Esophagus squamous epithelium (tissue), 5 donors: ENCODE results near the gene HIVEP1. TPM values are rescaled to one million over a fixed set of nuclear protein-coding genes. Genes with fewer than 3 reads are reported as not detected.

ENCODE experiments used
- DNase-seq: peaks from one replicate; lab custom pipeline; 2025; lab: John Stamatoyannopoulos, UW
- H3K27ac ChIP-seq, 4 donors: fragments of 200-600 bp; sonication (generic); one replicate each; pipeline ENCODE4 v1.5.1; 2016 to 2019; ENCODE audit warnings: mild to moderate bottlenecking in 1 of 4
- H3K27me3 ChIP-seq, 4 donors: fragments of 200-600 bp; sonication (generic); 1 replicate in 3 of 4; 2 replicates in 1 of 4; pipeline versions ENCODE4 v1.5.1 to v1.6.0; 2017 to 2021; ENCODE audit warnings: antibody characterized with exemption in 1 of 4
- H3K36me3 ChIP-seq, 3 donors: fragments of 200-600 bp; sonication (generic); one replicate each; pipeline ENCODE4 v1.5.1; 2016 to 2019
- H3K4me1 ChIP-seq, 3 donors: fragments of 200-600 bp; sonication (generic); one replicate each; pipeline ENCODE4 v1.5.1; 2017 to 2019
- H3K4me3 ChIP-seq, 4 donors: fragments of 200-600 bp; sonication (generic); 1 replicate in 3 of 4; 2 replicates in 1 of 4; pipeline ENCODE4 v1.5.1; 2016 to 2019; ENCODE audit warnings: mild to moderate bottlenecking in 2 of 4, moderate library complexity in 1 of 4
- H3K9me3 ChIP-seq, 3 donors: fragments of 200-600 bp; sonication (generic); one replicate each; pipeline ENCODE4 v1.5.1; 2016 to 2019
- POLR2A ChIP-seq, 4 donors: fragments of 450-650 bp; IDR thresholded peaks; one replicate each; pipeline ENCODE4 v1.6.1; 2017; ENCODE audit warnings: antibody characterized with exemption in 4 of 4, mild to moderate bottlenecking in 4 of 4, moderate library complexity in 3 of 4
- WGBS, 2 donors: methylation state at CpG; one replicate each; pipeline ENCODE4 v1.1.5; 2018; 5-methylcytosine and 5-hydroxymethylcytosine counted together
- intact Hi-C: fragments of 100-400 bp; cut with DNase I; formaldehyde crosslinking; loops from one replicate; pipeline ENCODE4 v1.15.0; 2022
- total RNA-seq, 4 donors: library from RNA; depleted of rRNA; stranded (reverse); fragments of >200 nt; gene quantifications; one replicate each; pipeline ENCODE4 v1.1.0, GENCODE V29; 2016
- TF ChIP-seq, protein P1 (sequence below), 6 experiments: fragments of 450-650 bp in 4 of 6; fragments of 200-600 bp in 2 of 6; sonication (generic) in 2 of 6; IDR thresholded peaks; one replicate each; pipeline ENCODE4 v1.5.1; 2016 to 2019; ENCODE audit warnings: antibody characterized with exemption in 6 of 6, mild to moderate bottlenecking in 4 of 6, moderate library complexity in 4 of 6
- donor health status: DM: yes; HTN: yes; CAD: no.

HIVEP1 gene
- total RNA-seq, 4 donors from 2014 or later = 11.0 to 22.3 (median 20.7) TPM

DNA sequence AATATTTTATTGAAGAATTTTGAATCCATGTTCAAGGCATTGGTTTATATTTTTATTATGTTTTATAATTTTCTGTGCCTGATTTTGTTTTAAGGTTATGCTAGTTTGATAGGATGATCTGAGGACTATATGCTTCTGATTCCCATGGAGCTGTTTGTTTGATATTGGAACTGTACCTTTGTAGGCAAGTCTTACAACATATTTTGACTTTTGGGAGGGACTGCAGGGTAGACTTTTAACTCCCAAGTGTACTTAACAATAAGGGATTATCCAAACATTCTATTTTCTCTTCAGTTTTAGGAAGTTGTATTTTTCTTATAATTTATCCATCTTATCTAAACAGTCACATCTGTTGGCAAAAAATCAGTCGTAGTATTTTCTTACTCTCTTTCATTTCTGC, 82.6 kb downstream of the HIVEP1 start:
- WGBS, 2 donors = 68 to 74% methylated on average over 1 of the region's 1 CpG
- Histone ChIP-seq H3K27ac (no peak overlapping the region), H3K4me3 (no peak overlapping the region), H3K9me3 (no peaks in the 10 kb centered on the region), H3K27me3 (no peaks in the 10 kb centered on the region), H3K36me3 (no peaks in the 10 kb centered on the region), H3K4me1 (no peaks in the 10 kb centered on the region)
- TF ChIP-seq, protein P1, sequence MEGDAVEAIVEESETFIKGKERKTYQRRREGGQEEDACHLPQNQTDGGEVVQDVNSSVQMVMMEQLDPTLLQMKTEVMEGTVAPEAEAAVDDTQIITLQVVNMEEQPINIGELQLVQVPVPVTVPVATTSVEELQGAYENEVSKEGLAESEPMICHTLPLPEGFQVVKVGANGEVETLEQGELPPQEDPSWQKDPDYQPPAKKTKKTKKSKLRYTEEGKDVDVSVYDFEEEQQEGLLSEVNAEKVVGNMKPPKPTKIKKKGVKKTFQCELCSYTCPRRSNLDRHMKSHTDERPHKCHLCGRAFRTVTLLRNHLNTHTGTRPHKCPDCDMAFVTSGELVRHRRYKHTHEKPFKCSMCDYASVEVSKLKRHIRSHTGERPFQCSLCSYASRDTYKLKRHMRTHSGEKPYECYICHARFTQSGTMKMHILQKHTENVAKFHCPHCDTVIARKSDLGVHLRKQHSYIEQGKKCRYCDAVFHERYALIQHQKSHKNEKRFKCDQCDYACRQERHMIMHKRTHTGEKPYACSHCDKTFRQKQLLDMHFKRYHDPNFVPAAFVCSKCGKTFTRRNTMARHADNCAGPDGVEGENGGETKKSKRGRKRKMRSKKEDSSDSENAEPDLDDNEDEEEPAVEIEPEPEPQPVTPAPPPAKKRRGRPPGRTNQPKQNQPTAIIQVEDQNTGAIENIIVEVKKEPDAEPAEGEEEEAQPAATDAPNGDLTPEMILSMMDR (IDR thresholded peaks at IDR 0.05) = no peak
- TF ChIP-seq POLR2A (IDR thresholded peaks at IDR 0.05) = no peak
- DNase-seq = no peak
- intact Hi-C loops = no loop called here

DNA sequence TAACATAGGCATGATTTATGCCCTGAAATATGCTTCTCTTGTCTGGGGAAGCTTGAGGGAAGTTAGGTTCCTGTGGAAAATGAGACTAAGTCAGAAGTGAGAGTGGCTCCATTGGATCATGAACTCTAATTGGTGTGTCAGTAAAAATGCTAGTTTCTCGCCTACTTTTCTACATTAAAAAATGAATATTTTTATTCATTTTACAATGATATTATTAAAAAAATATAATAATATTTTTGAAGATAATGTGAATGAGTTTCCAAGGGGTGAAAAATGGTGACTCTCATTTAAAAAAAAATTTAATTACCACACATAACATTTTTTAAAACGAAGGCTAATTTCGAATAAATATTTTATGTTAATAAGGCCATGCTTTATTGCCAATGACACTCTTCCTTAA, 84.2 kb downstream of the HIVEP1 start:
- Histone ChIP-seq H3K4me1 (no peaks in the 10 kb centered on the region), H3K9me3 (no peaks in the 10 kb centered on the region), H3K27ac (no peak overlapping the region), H3K4me3 (no peak overlapping the region), H3K27me3 (no peaks in the 10 kb centered on the region), H3K36me3 (no peaks in the 10 kb centered on the region)
- 96 to 97% methylated on average over 3 of the region's 3 CpGs for WGBS, 2 donors
- intact Hi-C loops = no loop called here
- no peak for TF ChIP-seq POLR2A (IDR thresholded peaks at IDR 0.05)
- TF ChIP-seq, protein P1 (IDR thresholded peaks at IDR 0.05) = no peak
- no peak for DNase-seq

DNA sequence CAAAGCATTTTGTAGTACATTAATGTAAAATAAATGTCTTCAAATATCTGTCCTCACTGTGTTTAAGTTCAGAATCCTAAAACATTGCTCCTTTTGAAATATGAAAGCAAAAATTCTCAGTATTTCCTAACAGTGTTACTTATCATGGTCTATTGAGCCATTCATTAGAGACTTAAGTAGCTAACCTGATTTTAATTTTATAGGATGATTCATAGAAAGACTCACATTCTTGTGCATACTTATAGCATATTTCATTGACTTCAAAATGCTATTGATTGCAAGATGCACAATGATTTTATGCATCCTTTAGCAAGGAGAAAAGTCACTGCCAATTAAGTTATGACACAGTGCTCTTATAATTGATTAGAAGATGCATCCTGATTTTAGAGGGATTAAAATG, 85.7 kb downstream of the HIVEP1 start:
- no peak overlapping the region for H3K4me3 ChIP-seq
- no peaks in the 10 kb centered on the region for H3K9me3 ChIP-seq
- H3K4me1 ChIP-seq = no peaks in the 10 kb centered on the region
- no peaks in the 10 kb centered on the region for H3K27me3 ChIP-seq
- H3K36me3 ChIP-seq = no peaks in the 10 kb centered on the region
- intact Hi-C loops = no loop called here
- TF ChIP-seq, protein P1 (IDR thresholded peaks at IDR 0.05) = no peak
- no peak for TF ChIP-seq POLR2A (IDR thresholded peaks at IDR 0.05)
- DNase-seq = no peak
- H3K27ac ChIP-seq = no peak overlapping the region

GRCh38 chr6:12099623-12100338, 87.7 kb downstream of the HIVEP1 start:
- WGBS, 2 donors = 67 to 69% methylated on average over 4 of the region's 4 CpGs
- H3K9me3 ChIP-seq = no peaks in the 10 kb centered on the region
- H3K36me3 ChIP-seq = no peaks in the 10 kb centered on the region
- DNase-seq = no peak
- no peaks in the 10 kb centered on the region for H3K27me3 ChIP-seq
- intact Hi-C loops = no loop called here
- TF ChIP-seq POLR2A (IDR thresholded peaks at IDR 0.05) = no peak
- TF ChIP-seq, protein P1 (IDR thresholded peaks at IDR 0.05) = no peak
- no peak overlapping the region for H3K27ac ChIP-seq
- H3K4me3 ChIP-seq = no peak overlapping the region
- H3K4me1 ChIP-seq = no peaks in the 10 kb centered on the region

GRCh38 chr6:12101048-12101447, 88.9 kb downstream of the HIVEP1 start:
- H3K9me3 ChIP-seq = no peaks in the 10 kb centered on the region
- no peaks in the 10 kb centered on the region for H3K36me3 ChIP-seq
- H3K4me3 ChIP-seq = no peak overlapping the region
- intact Hi-C loops = no loop called here
- H3K27me3 ChIP-seq = no peaks in the 10 kb centered on the region
- H3K4me1 ChIP-seq = no peaks in the 10 kb centered on the region
- no peak overlapping the region for H3K27ac ChIP-seq
- no peak for TF ChIP-seq POLR2A (IDR thresholded peaks at IDR 0.05)
- TF ChIP-seq, protein P1 (IDR thresholded peaks at IDR 0.05) = no peak
- DNase-seq = no peak
